ENCODE data around the gene SF3B2. TPM values are rescaled to one million over a fixed set of nuclear protein-coding genes. Genes with fewer than 3 reads are reported as not detected.
A peak's percentile ranks its signal among the peaks of the same experiment; 100 is the strongest.

The SF3B2 gene
- total and polyA plus RNA-seq, 2 experiments from 2014 or later: 120 to 155 TPM

- no peak for TF ChIP-seq EZH2phosphoT487 (IDR thresholded peaks at IDR 0.05; ENCODE audit: low read depth, severe bottlenecking, unreplicated experiment)
- TF ChIP-seq, protein P1, sequence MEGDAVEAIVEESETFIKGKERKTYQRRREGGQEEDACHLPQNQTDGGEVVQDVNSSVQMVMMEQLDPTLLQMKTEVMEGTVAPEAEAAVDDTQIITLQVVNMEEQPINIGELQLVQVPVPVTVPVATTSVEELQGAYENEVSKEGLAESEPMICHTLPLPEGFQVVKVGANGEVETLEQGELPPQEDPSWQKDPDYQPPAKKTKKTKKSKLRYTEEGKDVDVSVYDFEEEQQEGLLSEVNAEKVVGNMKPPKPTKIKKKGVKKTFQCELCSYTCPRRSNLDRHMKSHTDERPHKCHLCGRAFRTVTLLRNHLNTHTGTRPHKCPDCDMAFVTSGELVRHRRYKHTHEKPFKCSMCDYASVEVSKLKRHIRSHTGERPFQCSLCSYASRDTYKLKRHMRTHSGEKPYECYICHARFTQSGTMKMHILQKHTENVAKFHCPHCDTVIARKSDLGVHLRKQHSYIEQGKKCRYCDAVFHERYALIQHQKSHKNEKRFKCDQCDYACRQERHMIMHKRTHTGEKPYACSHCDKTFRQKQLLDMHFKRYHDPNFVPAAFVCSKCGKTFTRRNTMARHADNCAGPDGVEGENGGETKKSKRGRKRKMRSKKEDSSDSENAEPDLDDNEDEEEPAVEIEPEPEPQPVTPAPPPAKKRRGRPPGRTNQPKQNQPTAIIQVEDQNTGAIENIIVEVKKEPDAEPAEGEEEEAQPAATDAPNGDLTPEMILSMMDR (IDR thresholded peaks at IDR 0.05; ENCODE audit: poor library complexity): peak; percentile 85
- Histone ChIP-seq H4K20me1 (ENCODE audit: insufficient read depth, poor library complexity, severe bottlenecking) (no peaks in the 10 kb centered on the region), H2AFZ (no peak overlapping the region), H3K4me3 (no peak overlapping the region), H3K4me2 (no peak overlapping the region), H3K36me3 (replicated peaks; ENCODE audit: insufficient read depth, low read depth) (no peaks in the 10 kb centered on the region), H3K9me3 (ENCODE audit: low read depth) (no peaks in the 10 kb centered on the region), H3K79me2 (no peaks in the 10 kb centered on the region), H3K9me2 (replicated peaks; ENCODE audit: insufficient read depth) (no peaks in the 10 kb centered on the region), H3K27me3 (no peaks in the 10 kb centered on the region), H3K4me1 (ENCODE audit: insufficient read depth) (peaks cover 4% of the 10 kb centered on the region), H3K27ac (no peak overlapping the region)
- WGBS (ENCODE audit: low lambda C conversion rate, missing lambda C conversion rate): 25% methylated on average over 10 of the region's 11 CpGs
- DNase-seq (ENCODE audit: low spot score): peak; percentile 91
These were observed 7.0 kb upstream of the SF3B2 start for GRCh38 chr11:66045177-66045639.

GRCh38 chr11:66046901-66047300 is 5.3 kb upstream of the SF3B2 start:
- Histone ChIP-seq H3K4me1 (ENCODE audit: insufficient read depth) (peaks cover 15% of the 10 kb centered on the region), H3K79me2 (no peaks in the 10 kb centered on the region), H3K4me3 (no peak overlapping the region), H3K36me3 (replicated peaks; ENCODE audit: insufficient read depth, low read depth) (no peaks in the 10 kb centered on the region), H3K27me3 (no peaks in the 10 kb centered on the region), H2AFZ (no peak overlapping the region), H4K20me1 (ENCODE audit: insufficient read depth, poor library complexity, severe bottlenecking) (no peaks in the 10 kb centered on the region), H3K9me2 (replicated peaks; ENCODE audit: insufficient read depth) (no peaks in the 10 kb centered on the region), H3K27ac (no peak overlapping the region), H3K9me3 (ENCODE audit: low read depth) (no peaks in the 10 kb centered on the region), H3K4me2 (no peak overlapping the region)
- WGBS (ENCODE audit: low lambda C conversion rate, missing lambda C conversion rate): 80% methylated on average over 3 of the region's 3 CpGs
- no peak for TF ChIP-seq EZH2 (IDR thresholded peaks at IDR 0.05; ENCODE audit: borderline replicate concordance)
- TF ChIP-seq, protein P1 (IDR thresholded peaks at IDR 0.05; ENCODE audit: poor library complexity): no peak
- TF ChIP-seq EZH2phosphoT487 (IDR thresholded peaks at IDR 0.05; ENCODE audit: low read depth, severe bottlenecking, unreplicated experiment): no peak
- DNase-seq (ENCODE audit: low spot score): no peak

DNA sequence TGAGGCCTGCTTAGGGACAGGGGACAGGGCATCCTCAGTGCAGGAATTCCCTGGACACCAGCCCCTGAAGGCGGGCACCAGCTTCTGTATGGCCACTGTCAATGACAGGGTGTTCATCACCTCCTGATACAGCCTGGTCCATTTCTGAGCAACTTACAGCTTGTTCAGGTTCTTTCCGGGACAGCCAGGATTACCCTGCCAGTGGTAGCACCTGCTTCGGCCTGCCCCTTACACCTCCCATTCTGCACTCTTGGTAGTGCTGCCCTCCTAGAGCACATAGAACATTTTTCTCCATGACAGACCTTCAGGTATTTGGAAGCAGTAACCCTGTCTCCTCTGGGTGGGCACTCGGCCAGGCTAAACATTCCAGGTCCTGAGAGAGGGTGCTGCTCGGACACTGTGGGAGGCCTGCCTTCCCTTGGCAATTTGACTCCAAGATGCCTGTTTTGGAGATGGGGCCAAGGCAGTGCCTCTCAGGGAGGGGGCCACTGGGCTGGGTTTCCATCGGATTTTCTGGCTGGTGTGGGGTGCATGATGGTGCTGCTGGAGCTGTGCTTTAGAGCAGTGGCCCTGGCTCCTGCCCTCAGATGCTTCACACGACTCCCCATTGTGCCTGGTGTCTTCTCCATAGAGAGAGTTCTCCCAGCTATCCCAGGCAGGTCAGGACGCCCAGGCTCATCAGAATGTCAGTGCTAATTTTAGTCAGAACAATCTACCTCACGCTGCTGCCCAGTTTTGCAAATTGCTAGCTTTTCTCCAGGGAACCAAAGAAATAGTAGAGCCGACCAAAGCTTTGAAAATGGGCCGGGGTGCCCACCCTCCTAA is 4.4 kb upstream of the SF3B2 start:
- H3K4me2 ChIP-seq: no peak overlapping the region

More for the DNA sequence above, 4.4 kb upstream of the SF3B2 start:
- DNase-seq (ENCODE audit: low spot score): no peak
- Histone ChIP-seq H4K20me1 (ENCODE audit: insufficient read depth, poor library complexity, severe bottlenecking) (no peaks in the 10 kb centered on the region), H3K27me3 (no peaks in the 10 kb centered on the region), H3K4me1 (ENCODE audit: insufficient read depth) (peaks cover 15% of the 10 kb centered on the region), H3K27ac (no peak overlapping the region), H3K9me2 (replicated peaks; ENCODE audit: insufficient read depth) (no peaks in the 10 kb centered on the region), H3K36me3 (replicated peaks; ENCODE audit: insufficient read depth, low read depth) (no peaks in the 10 kb centered on the region), H3K79me2 (peaks cover 5% of the 10 kb centered on the region), H2AFZ (no peak overlapping the region), H3K4me3 (no peak overlapping the region), H3K9me3 (ENCODE audit: low read depth) (no peaks in the 10 kb centered on the region)
- TF ChIP-seq EZH2 (IDR thresholded peaks at IDR 0.05; ENCODE audit: borderline replicate concordance) (no peak), EZH2phosphoT487 (IDR thresholded peaks at IDR 0.05; ENCODE audit: low read depth, severe bottlenecking, unreplicated experiment) (no peak)
- TF ChIP-seq, protein P1 (IDR thresholded peaks at IDR 0.05; ENCODE audit: poor library complexity): no peak
- 87% methylated on average over 11 of the region's 11 CpGs for WGBS (ENCODE audit: low lambda C conversion rate, missing lambda C conversion rate)
